Measurements from ENCODE around the gene SLCO4C1.

- TF ChIP-seq CTCF (IDR thresholded peaks at IDR 0.05; ENCODE audit: low read length): no peak
- no peak for TF ChIP-seq EZH2 (optimal IDR thresholded peaks at IDR 0.05; ENCODE audit: low read depth, low read length)
- TF ChIP-seq EZH2phosphoT487 (IDR thresholded peaks at IDR 0.05; ENCODE audit: low read length): no peak
Observed at GRCh38 chr5:102288630-102289029, 7.5 kb downstream of the SLCO4C1 start.
